ENCODE results near the gene TRPM3.

DNA sequence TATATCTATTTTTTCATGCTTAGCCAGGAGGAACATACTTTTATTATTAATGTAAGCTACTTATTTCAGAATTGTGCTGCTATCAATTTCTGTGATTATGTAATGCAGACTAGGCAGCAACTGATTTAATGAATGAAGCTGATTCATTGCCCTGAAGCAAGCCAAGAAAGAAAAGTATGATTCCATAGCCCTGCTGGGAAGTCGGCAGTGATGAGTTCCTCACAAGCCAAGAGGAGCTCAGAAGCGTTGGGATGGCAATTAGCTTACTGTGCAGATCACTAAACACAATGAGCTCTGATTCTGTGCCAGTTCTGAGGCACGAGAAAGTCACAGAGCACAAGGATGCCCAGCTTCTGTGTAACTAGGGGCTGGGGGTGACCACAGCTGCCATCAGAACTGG is 452.7 kb downstream of the TRPM3 start:
- TF ChIP-seq, protein P1, sequence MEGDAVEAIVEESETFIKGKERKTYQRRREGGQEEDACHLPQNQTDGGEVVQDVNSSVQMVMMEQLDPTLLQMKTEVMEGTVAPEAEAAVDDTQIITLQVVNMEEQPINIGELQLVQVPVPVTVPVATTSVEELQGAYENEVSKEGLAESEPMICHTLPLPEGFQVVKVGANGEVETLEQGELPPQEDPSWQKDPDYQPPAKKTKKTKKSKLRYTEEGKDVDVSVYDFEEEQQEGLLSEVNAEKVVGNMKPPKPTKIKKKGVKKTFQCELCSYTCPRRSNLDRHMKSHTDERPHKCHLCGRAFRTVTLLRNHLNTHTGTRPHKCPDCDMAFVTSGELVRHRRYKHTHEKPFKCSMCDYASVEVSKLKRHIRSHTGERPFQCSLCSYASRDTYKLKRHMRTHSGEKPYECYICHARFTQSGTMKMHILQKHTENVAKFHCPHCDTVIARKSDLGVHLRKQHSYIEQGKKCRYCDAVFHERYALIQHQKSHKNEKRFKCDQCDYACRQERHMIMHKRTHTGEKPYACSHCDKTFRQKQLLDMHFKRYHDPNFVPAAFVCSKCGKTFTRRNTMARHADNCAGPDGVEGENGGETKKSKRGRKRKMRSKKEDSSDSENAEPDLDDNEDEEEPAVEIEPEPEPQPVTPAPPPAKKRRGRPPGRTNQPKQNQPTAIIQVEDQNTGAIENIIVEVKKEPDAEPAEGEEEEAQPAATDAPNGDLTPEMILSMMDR (conservative IDR thresholded peaks at IDR 0.05), result no peak
- TF ChIP-seq EZH2 (IDR thresholded peaks at IDR 0.05; ENCODE audit: low read depth), result no peak
